Stimulated activated CD8-positive, alpha-beta memory T cell treated with anti-CD3 and anti-CD28 coated beads, Interleukin-15, amount 100 ng/mL, for 48 hours (primary cell): ENCODE results near the gene ALKBH1.
"Not testable (repeated sequence)": the region's sequence is repeated elsewhere in the genome, so short reads cannot be mapped to it uniquely, and the experiment has no call there.

ENCODE experiments used
- DNase-seq, 2 donors: peaks; one replicate each; pipeline ENCODE4 v3.0.0-alpha.2; 2020; ENCODE audit warnings: low read depth in 2 of 2

The ALKBH1 gene

GRCh38 chr14:77673193-77673592, 34.6 kb downstream of the ALKBH1 start:
- DNase-seq = no peak

- DNase-seq = no peak
Measured at GRCh38 chr14:77667331-77667730, 40.5 kb downstream of the ALKBH1 start.

- no peak for DNase-seq
Measured at GRCh38 chr14:77663293-77663692, 44.5 kb downstream of the ALKBH1 start.

DNA sequence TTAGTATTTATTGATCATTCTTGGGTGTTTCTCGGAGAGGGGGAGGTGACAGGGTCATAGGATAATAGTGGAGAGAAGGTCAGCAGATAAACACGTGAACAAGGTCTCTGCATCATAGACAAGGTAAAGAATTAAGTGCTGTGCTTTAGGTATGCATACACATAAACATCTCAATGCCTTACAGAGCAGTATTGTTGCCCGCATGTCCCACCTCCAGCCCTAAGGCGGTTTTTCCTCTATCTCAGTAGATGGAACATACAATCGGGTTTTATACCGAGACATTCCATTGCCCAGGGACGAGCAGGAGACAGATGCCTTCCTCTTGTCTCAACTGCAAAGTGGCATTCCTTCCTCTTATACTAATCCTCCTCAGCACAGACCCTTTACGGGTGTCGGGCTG, 46.3 kb downstream of the ALKBH1 start:
- DNase-seq = not testable (repeated sequence)

DNA sequence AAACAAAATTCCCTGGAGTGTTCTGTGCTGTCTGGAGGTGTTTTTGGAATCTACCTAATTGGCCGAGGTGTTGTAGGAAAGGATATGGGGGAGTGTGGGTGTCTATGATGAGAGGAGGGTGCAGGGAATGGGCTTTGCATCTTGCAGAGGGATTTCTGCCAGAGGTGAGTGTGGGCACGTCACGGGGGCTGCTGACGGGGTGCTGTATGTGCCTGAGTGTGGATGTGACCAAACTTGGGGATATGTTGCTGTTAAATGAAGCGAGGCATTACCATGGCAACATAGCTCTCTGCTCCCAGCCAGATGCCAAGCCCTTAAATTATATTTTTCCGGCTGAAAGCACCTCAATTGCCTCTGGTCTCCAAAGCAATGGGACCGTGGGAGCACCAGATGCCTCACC, 47.1 kb downstream of the ALKBH1 start:
- DNase-seq = no peak

GRCh38 chr14:77659831-77660230, 48.0 kb downstream of the ALKBH1 start:
- no peak for DNase-seq

DNA sequence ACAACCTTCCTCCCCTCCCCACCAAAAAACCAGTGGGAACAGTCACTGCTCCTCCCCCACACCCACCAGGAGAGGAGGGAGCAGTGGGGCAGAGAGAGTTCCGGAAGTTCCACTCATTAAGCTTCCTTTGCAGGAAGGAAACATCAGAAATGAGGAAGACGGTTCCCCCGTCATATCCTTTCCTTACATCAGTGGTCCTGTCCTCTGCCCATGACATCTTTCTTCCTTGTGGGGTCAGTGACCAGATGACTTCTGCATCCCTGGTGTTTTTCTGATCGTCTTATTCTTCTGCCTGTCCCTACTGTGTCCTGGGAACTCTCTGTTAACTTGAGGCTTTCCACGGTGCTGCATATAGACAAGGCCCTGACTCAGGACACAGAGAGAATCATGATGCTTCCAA, 50.5 kb downstream of the ALKBH1 start:
- no peak for DNase-seq

- DNase-seq = no peak
Measured at GRCh38 chr14:77654001-77654441, 53.8 kb downstream of the ALKBH1 start.

GRCh38 chr14:77649326-77649725, 58.5 kb downstream of the ALKBH1 start:
- no peak for DNase-seq

- no peak for DNase-seq
Measured at GRCh38 chr14:77648520-77649200, 59.2 kb downstream of the ALKBH1 start.

- DNase-seq = no peak
Measured at GRCh38 chr14:77647853-77648252, 60.0 kb downstream of the ALKBH1 start.

GRCh38 chr14:77646907-77647306, 60.9 kb downstream of the ALKBH1 start:
- DNase-seq = no peak

DNA sequence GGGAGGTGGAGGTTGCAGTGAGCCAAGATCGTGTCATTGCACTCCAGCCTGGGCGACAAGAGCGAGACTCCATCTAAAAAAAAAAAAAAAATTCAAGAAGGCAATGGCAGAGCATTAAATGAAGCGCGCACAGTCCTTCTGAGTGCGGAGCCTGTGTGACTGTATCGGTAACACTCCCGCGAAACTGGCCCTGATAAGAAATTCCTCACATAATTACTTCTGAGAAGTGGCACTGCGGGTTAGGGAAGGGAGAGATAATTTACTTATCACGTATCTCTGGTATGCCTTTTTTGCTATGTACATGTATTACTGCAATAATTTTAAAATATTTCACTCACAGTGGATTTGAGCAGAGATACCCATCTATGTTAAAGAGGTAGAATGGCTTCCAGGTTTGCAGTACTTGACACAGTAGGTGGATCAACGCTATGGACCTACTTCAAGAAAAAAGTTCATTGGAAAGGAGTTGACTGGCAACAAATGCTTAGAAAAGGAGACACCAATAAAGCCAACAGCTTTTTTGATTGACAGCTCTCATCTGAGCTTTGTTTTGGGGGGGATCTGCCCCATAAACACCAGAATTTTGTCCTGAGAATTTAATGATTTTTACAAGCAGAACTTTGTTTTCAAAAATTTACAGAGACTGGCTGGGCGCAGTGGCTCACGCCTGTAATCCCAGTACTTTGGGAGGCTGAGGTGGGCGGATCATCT, 62.1 kb downstream of the ALKBH1 start:
- DNase-seq = no peak

GRCh38 chr14:77642407-77642806, 65.4 kb downstream of the ALKBH1 start:
- no peak for DNase-seq

DNA sequence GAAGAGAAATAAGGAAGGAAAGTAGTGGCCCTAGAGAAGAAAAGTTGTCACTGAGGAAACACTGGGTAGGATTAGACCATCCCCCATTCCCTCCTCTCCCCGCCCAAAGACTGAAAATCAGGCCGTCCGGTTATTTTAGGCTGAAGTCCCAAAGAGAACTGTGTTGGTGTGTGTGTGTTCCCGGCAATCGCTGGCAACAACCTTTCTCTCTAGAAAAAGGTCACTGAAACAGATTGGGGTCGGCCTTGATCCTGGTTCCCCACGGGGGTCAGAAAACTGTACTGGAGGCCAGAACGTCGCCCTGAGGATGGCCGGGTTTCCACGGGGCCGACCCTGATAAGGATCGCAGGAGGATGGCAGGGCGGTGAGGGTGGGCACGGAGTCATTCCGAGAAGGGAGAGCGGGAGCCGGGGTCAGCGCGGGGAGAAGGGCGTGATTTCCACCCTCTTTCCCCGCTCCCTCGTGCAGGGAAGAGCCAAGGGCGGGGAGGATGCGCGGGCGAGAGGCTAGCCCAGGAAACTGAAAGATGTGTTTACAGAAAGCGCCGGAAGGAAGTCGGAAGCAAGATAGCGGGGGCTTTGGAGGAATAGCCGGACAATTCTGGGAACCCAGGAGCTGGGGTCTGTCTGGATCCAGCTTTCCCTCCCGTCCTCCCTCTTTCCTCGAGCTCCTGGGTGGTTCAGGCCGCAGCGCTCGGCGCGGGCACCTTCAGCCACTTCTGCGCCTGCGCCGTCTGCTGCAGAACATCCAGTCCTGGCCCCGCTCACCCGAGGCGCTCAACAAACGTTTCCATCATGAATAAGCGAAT, 66.1 kb downstream of the ALKBH1 start:
- DNase-seq = peak; percentile 44 to 54

- no peak for DNase-seq
Measured at GRCh38 chr14:77640756-77641533, 66.9 kb downstream of the ALKBH1 start.

- no peak for DNase-seq
Measured at GRCh38 chr14:77638771-77639171, 69.1 kb downstream of the ALKBH1 start.

DNA sequence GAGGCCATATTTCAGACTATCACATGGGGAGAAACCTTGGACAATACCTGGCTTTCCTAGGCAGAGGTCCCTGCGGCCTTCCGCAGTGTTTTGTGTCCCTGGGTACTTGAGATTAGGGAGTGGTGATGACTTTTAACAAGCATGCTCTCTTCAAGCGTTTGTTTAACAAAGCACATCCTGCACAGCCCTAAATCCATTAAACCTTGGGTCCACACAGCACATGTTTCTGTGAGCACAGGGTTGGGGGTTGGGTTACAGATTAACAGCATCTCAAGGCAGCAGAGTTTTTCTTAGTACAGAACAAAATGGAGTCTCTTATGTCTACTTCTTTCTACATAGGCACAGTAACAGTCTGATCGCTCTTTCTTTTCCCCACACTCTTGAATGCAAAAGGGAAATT, 72.0 kb downstream of the ALKBH1 start:
- not testable (repeated sequence) for DNase-seq

DNA sequence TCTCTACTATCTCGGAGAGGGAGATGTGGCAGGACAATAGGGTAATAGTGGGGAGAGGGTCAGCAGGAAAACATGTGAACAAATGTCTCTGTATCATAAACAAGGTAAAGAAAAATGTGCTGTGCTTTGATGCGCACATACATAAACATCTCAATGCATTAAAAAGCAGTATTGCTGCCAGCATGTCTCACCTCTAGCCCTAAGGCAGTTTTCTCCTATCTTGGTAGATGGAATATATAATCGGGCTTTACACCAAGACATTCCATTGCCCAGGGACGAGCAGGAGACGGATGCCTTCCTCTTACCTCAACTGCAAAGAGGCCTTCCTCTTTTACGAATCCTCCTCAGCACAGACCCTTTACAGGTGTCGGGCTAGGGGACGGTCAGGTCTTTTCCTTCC, 72.4 kb downstream of the ALKBH1 start:
- not testable (repeated sequence) for DNase-seq

DNA sequence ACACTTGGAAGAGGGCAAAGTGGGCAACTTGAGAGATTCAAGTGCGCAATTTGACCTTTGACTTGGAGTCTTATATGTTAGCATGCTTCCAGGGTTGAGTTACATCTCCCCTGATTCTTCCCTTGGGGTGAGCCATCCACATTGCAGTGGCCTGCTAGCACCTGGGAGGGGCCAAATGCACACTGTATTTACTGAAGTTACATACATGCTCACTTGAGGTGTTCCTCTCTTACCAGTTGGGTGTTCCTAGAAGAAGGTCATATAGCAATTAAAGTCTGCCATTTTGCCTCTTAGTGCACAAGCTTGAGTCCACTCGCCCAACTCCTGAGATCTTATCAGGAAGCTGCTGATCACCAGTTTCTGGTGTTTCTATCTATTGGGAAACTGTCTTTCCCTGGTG, 77.7 kb downstream of the ALKBH1 start:
- DNase-seq = no peak

GRCh38 chr14:77625360-77625759, 82.5 kb downstream of the ALKBH1 start:
- no peak for DNase-seq

DNA sequence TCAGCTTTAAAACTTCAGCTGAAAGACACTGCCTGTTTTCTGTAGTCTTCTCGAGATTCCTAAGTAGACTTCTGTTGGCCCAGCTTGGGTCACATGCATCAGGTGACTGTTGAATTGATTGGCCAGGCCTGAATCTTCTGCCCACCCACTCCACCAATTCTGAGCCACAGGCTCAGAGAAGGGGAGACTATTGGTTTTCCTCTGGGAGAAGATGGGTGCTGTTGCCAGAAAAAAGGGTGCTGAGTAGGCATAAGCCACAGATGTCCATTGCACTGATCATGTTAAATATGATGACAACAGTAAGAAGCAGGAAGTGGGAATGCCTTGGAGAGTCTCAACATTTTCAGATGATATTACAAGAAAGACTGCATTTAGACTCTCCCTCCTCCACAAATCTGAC, 84.6 kb downstream of the ALKBH1 start:
- no peak for DNase-seq
